Measurements from ENCODE around the gene EZR.

DNA sequence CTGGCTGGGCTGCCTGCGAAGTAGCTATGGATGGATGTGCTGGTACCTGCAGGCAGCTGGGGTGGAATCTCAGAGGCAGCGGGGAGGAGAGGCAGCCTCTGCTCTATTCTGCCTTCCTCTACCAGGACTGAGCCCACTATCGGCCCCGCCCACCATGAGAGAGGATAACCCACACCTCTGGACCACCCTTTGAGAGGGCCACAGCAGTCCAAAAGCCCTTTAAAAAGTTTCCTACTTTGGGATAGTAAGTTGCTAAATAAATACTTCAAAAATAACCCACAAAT is 36.1 kb downstream of the EZR start:
- TF ChIP-seq, protein P1, sequence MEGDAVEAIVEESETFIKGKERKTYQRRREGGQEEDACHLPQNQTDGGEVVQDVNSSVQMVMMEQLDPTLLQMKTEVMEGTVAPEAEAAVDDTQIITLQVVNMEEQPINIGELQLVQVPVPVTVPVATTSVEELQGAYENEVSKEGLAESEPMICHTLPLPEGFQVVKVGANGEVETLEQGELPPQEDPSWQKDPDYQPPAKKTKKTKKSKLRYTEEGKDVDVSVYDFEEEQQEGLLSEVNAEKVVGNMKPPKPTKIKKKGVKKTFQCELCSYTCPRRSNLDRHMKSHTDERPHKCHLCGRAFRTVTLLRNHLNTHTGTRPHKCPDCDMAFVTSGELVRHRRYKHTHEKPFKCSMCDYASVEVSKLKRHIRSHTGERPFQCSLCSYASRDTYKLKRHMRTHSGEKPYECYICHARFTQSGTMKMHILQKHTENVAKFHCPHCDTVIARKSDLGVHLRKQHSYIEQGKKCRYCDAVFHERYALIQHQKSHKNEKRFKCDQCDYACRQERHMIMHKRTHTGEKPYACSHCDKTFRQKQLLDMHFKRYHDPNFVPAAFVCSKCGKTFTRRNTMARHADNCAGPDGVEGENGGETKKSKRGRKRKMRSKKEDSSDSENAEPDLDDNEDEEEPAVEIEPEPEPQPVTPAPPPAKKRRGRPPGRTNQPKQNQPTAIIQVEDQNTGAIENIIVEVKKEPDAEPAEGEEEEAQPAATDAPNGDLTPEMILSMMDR (IDR thresholded peaks at IDR 0.05; ENCODE audit: borderline replicate concordance, extremely low read depth, low read length, poor library complexity, severe bottlenecking), result no peak
- no peak for TF ChIP-seq EZH2 (IDR thresholded peaks at IDR 0.05; ENCODE audit: borderline replicate concordance, low read depth, low read length, severe bottlenecking)
